H1 (cell line): ENCODE measurements around the gene OOSP3. TPM values are rescaled to one million over a fixed set of nuclear protein-coding genes. Genes with fewer than 3 reads are reported as not detected.

ENCODE experiments used
- CTCF ChIA-PET: fragments of 300-600 bp; sonication (Branson Sonifier 250); formaldehyde crosslinking; loops from one replicate; lab custom pipeline; 2021; ENCODE audit not compliant: partially characterized antibody; lab: Charles Lee
- POLR2A ChIA-PET: fragments of 300-600 bp; sonication (Branson Sonifier 250); formaldehyde crosslinking; loops from one replicate; lab custom pipeline; 2021; ENCODE audit warnings: inconsistent platforms; ENCODE audit not compliant: partially characterized antibody; lab: Charles Lee
- DNase-seq, 2 experiments: peaks; one replicate each; pipeline versions ENCODE4 v3.0.0 to v3.0.0-alpha.2; 2010 to 2022; ENCODE audit warnings: low spot score in 2 of 2, low read depth in 1 of 2, mixed read lengths in 1 of 2
- FAIRE-seq: peaks from 2 replicates; lab custom pipeline; 2011; peaks lifted over from hg19 to GRCh38; lab: Jason Lieb, UNC
- H2AFZ ChIP-seq: 2 replicates; pipeline ENCODE4 v1.8.1; 2012; ENCODE audit warnings: low read length, inconsistent platforms
- H2AK5ac ChIP-seq: 2 replicates; pipeline ENCODE4 v1.6.1; 2013; ENCODE audit warnings: low read depth, low read length
- H2BK120ac ChIP-seq: replicated peaks from 2 replicates; pipeline ENCODE3; 2013; ENCODE audit warnings: low read depth, low read length, inconsistent platforms
- H2BK12ac ChIP-seq: 2 replicates; pipeline ENCODE4 v1.6.1; 2013; ENCODE audit warnings: low read depth, low read length
- H2BK15ac ChIP-seq: 2 replicates; pipeline ENCODE4 v1.6.1; 2013; ENCODE audit warnings: low read length
- H2BK20ac ChIP-seq: 2 replicates; pipeline ENCODE4 v1.6.1; 2013; ENCODE audit warnings: low read length
- H2BK5ac ChIP-seq: 2 replicates; pipeline ENCODE4 v1.6.1; 2013; ENCODE audit warnings: low read depth, low read length
- H3K14ac ChIP-seq: 2 replicates; pipeline ENCODE4 v1.6.1; 2013; ENCODE audit warnings: inconsistent platforms; ENCODE audit not compliant: insufficient read length
- H3K18ac ChIP-seq: 2 replicates; pipeline ENCODE4 v1.6.1; 2013; ENCODE audit warnings: low read length; ENCODE audit errors: extremely low read depth
- H3K23ac ChIP-seq: 2 replicates; pipeline ENCODE4 v1.6.1; 2013; ENCODE audit warnings: inconsistent platforms; ENCODE audit not compliant: insufficient read length
- H3K23me2 ChIP-seq: 2 replicates; pipeline ENCODE4 v1.6.1; 2013; ENCODE audit warnings: low read depth, low read length
- H3K27ac ChIP-seq: 2 replicates; pipeline ENCODE4 v1.6.1; 2011; ENCODE audit warnings: low read depth, low read length, inconsistent platforms
- H3K27me3 ChIP-seq, 4 experiments: replicated peaks in 1 of 4; 1 replicate in 1 of 4; 2 replicates in 3 of 4; pipeline versions ENCODE4 v1.6.1 to v1.8.1; 2011 to 2013; ENCODE audit warnings: low read length in 3 of 4, mild to moderate bottlenecking in 3 of 4, inconsistent platforms in 2 of 4, mixed read lengths in 2 of 4, moderate library complexity in 1 of 4; ENCODE audit not compliant: control insufficient read depth in 3 of 4, insufficient read depth in 3 of 4; ENCODE audit errors: extremely low read depth in 1 of 4
- H3K36me3 ChIP-seq, 4 experiments: 2 replicates each; pipeline versions ENCODE4 v1.6.1 to v1.8.1; 2011 to 2013; ENCODE audit warnings: mild to moderate bottlenecking in 4 of 4, low read length in 3 of 4, moderate library complexity in 2 of 4, control low read depth in 1 of 4, inconsistent platforms in 1 of 4; ENCODE audit not compliant: insufficient read depth in 4 of 4, control insufficient read depth in 2 of 4
- H3K4ac ChIP-seq: replicated peaks from 2 replicates; pipeline ENCODE3; 2013; ENCODE audit warnings: low read length, low read depth, mixed read lengths, inconsistent platforms; ENCODE audit not compliant: insufficient read length
- H3K4me1 ChIP-seq, 4 experiments: replicated peaks in 1 of 4; 1 replicate in 1 of 4; 2 replicates in 3 of 4; pipeline versions ENCODE4 v1.6.1 to v1.8.1; 2011 to 2013; ENCODE audit warnings: low read length in 3 of 4, inconsistent platforms in 2 of 4, mixed read lengths in 1 of 4; ENCODE audit not compliant: insufficient read depth in 4 of 4, control insufficient read depth in 3 of 4
- H3K4me2 ChIP-seq, 2 experiments: 2 replicates each; pipeline versions ENCODE4 v1.6.1 to v1.8.1; 2011 to 2013; ENCODE audit warnings: low read depth in 2 of 2, low read length in 2 of 2, control low read depth in 1 of 2, inconsistent platforms in 1 of 2, mild to moderate bottlenecking in 1 of 2; ENCODE audit not compliant: insufficient read depth in 1 of 2
- H3K4me3 ChIP-seq, 4 experiments: fragments of 200-600, 300-600 bp in 1 of 4; sonication (generic), shearing (Covaris generic), sonication (Bioruptor Twin) in 1 of 4; 2 replicates each; pipeline versions ENCODE4 v1.5.1 to v1.8.1; 2011 to 2016; ENCODE audit warnings: low read length in 4 of 4, low read depth in 3 of 4, control low read depth in 2 of 4, inconsistent platforms in 2 of 4, mild to moderate bottlenecking in 2 of 4, mixed read lengths in 1 of 4, moderate library complexity in 1 of 4; ENCODE audit not compliant: insufficient read depth in 2 of 4; ENCODE audit errors: extremely low read depth in 1 of 4
- H3K56ac ChIP-seq: replicated peaks from 2 replicates; pipeline ENCODE3; 2013; ENCODE audit warnings: low read depth, mild to moderate bottlenecking, mixed read lengths, low read length, inconsistent platforms; ENCODE audit not compliant: insufficient read length
- H3K79me1 ChIP-seq: 2 replicates; pipeline ENCODE4 v1.6.1; 2013; ENCODE audit warnings: low read depth, low read length, control low read depth
- H3K79me2 ChIP-seq, 2 experiments: 2 replicates each; pipeline versions ENCODE4 v1.6.1 to v1.8.1; 2012 to 2013; ENCODE audit warnings: low read length in 2 of 2, mild to moderate bottlenecking in 2 of 2, inconsistent platforms in 1 of 2; ENCODE audit not compliant: insufficient read depth in 2 of 2, control insufficient read depth in 1 of 2
- H3K9ac ChIP-seq, 4 experiments: replicated peaks in 1 of 4; 1 replicate in 1 of 4; 2 replicates in 3 of 4; pipeline versions ENCODE4 v1.6.1 to v1.8.1; 2011 to 2013; ENCODE audit warnings: low read depth in 3 of 4, low read length in 3 of 4, control low read depth in 2 of 4, mild to moderate bottlenecking in 2 of 4, moderate library complexity in 2 of 4, inconsistent platforms in 1 of 4; ENCODE audit errors: extremely low read depth in 1 of 4
- H3K9me3 ChIP-seq, 2 experiments: 2 replicates each; pipeline versions ENCODE4 v1.6.1 to v1.8.1; 2012 to 2013; ENCODE audit warnings: mild to moderate bottlenecking in 2 of 2, moderate library complexity in 2 of 2, control low read depth in 1 of 2, inconsistent platforms in 1 of 2, low read depth in 1 of 2, low read length in 1 of 2, mixed read lengths in 1 of 2; ENCODE audit not compliant: insufficient read depth in 2 of 2
- H4K20me1 ChIP-seq, 2 experiments: replicated peaks in 1 of 2; 2 replicates each; pipeline versions ENCODE3 to v1.8.1; 2011 to 2013; ENCODE audit warnings: inconsistent platforms in 2 of 2, low read length in 2 of 2, mild to moderate bottlenecking in 1 of 2; ENCODE audit not compliant: insufficient read depth in 2 of 2, control insufficient read depth in 1 of 2
- H4K5ac ChIP-seq: 2 replicates; pipeline ENCODE4 v1.6.1; 2013; ENCODE audit warnings: low read length, low read depth, mixed read lengths, inconsistent platforms; ENCODE audit not compliant: insufficient read length
- H4K8ac ChIP-seq: 2 replicates; pipeline ENCODE4 v1.8.0; 2013; ENCODE audit warnings: mild to moderate bottlenecking, moderate library complexity, low read length, inconsistent platforms; ENCODE audit not compliant: insufficient read depth; ENCODE audit errors: extremely low read depth
- H4K91ac ChIP-seq: replicated peaks from 2 replicates; pipeline ENCODE3; 2013; ENCODE audit warnings: low read length, mixed read lengths, inconsistent platforms; ENCODE audit not compliant: insufficient read length
- CEBPB ChIP-seq: IDR thresholded peaks from 2 replicates; pipeline ENCODE4 v1.6.1; 2012; ENCODE audit warnings: low read depth, low read length
- EGR1 ChIP-seq: IDR thresholded peaks from 2 replicates; pipeline ENCODE4 v1.6.1; 2011; ENCODE audit warnings: low read depth, low read length, borderline replicate concordance
- HDAC6 ChIP-seq: IDR thresholded peaks from one replicate; pipeline ENCODE4 v1.7.1; 2012; ENCODE audit warnings: low read depth, mild to moderate bottlenecking, inconsistent platforms, low read length, moderate library complexity
- MAX ChIP-seq: IDR thresholded peaks from 2 replicates; pipeline ENCODE4 v1.6.1; 2012; ENCODE audit warnings: inconsistent platforms
- NRF1 ChIP-seq: IDR thresholded peaks from 2 replicates; pipeline ENCODE4 v1.6.1; 2011; ENCODE audit warnings: mild to moderate bottlenecking, low read depth, low read length, improper control_type of control experiment
- POU5F1 ChIP-seq: IDR thresholded peaks from 2 replicates; pipeline ENCODE4 v1.6.1; 2011; ENCODE audit warnings: low read depth, mild to moderate bottlenecking, low read length, moderate library complexity
- SIN3A ChIP-seq, 2 experiments: IDR thresholded peaks in 1 of 2; conservative IDR thresholded peaks in 1 of 2; 2 replicates each; pipeline ENCODE4 v1.6.1; 2011 to 2012; ENCODE audit warnings: low read length in 2 of 2, improper control_type of control experiment in 1 of 2, low read depth in 1 of 2, mild to moderate bottlenecking in 1 of 2
- SP4 ChIP-seq: IDR thresholded peaks from 2 replicates; pipeline ENCODE4 v1.6.1; 2012; ENCODE audit warnings: low read length, inconsistent platforms
- TAF1 ChIP-seq: IDR thresholded peaks from 2 replicates; pipeline ENCODE4 v1.6.1; 2011; ENCODE audit warnings: mild to moderate bottlenecking, low read depth, low read length
- TBP ChIP-seq: IDR thresholded peaks from 2 replicates; pipeline ENCODE4 v1.6.1; 2011; ENCODE audit warnings: low read depth, low read length, improper control_type of control experiment
- TEAD4 ChIP-seq: IDR thresholded peaks from 2 replicates; pipeline ENCODE4 v1.6.1; 2012; ENCODE audit warnings: low read depth, low read length, inconsistent platforms, mixed read lengths
- WGBS, 2 experiments: shearing (Covaris generic) in 1 of 2; methylation state at CpG; one replicate each; pipeline versions ENCODE4 v1.1.6 to v1.1.7; 2013 to 2015; ENCODE audit warnings: low lambda C conversion rate in 2 of 2, mixed read lengths in 2 of 2, inconsistent platforms in 1 of 2, low coverage in 1 of 2, missing lambda C conversion rate in 1 of 2; ENCODE audit not compliant: insufficient replicate concordance in 2 of 2, insufficient coverage in 1 of 2, insufficient read length in 1 of 2; ENCODE audit errors: extremely low coverage in 1 of 2, missing lambda C conversion rate in 1 of 2; 5-methylcytosine and 5-hydroxymethylcytosine counted together
- polyA plus RNA-seq, 7 experiments: library from polyadenylated mRNA; depleted of rRNA in 3 of 7; stranded (reverse) in 5 of 7; unstranded in 2 of 7; fragments of >200 nt in 5 of 7; fragments of 200-250 nt in 2 of 7; gene quantifications; 1 replicate in 5 of 7; 2 replicates in 1 of 7; 4 replicates in 1 of 7; pipeline versions ENCODE4 v1.2.1 to v1.2.3, GENCODE V29; 2011 to 2013; ENCODE audit warnings: missing spikeins in 2 of 7, mixed read lengths in 2 of 7
- total RNA-seq: library from RNA; stranded (reverse); fragmentation: NEBNext Ultra II Directional; extraction: Animal tissue kit (Norgen Biotek cat#: 25700); gene quantifications from 2 replicates; pipeline ENCODE4 v1.2.1, GENCODE V29; 2021

Gene OOSP3
- total and polyA plus RNA-seq, 2 of the 8 experiments (the other 6 are each of a cell fraction or from before 2014, with no cell fraction given), result not detected

- H4K5ac ChIP-seq, result no peak overlapping the region
- no peaks in the 10 kb centered on the region for H3K79me2 ChIP-seq
- H3K27ac ChIP-seq, result no peak overlapping the region
- no peaks in the 10 kb centered on the region for H4K20me1 ChIP-seq
- no peak overlapping the region for H2BK15ac ChIP-seq
- 90% methylated on average over 1 of the region's 1 CpG; no CpG with 5 or more reads in 1 of the 2 experiments for WGBS, 2 experiments
- no peak overlapping the region for H3K23ac ChIP-seq
- H4K91ac ChIP-seq, result no peak overlapping the region
- FAIRE-seq (no peak), DNase-seq (no peak)
- no peak overlapping the region for H3K4me2 ChIP-seq
- H3K9ac ChIP-seq, result no peak overlapping the region
- H3K14ac ChIP-seq, result no peak overlapping the region
- ChIA-PET CTCF (interaction anchor here (1.3 to 2.2 kb wide), 2 partner anchors 17 to 28 kb away, joined by 3 to 9 read pairs; no protein-coding TSS in a partner anchor), POLR2A (no interaction called here)
- H3K4me3 ChIP-seq, result no peak overlapping the region
- H3K23me2 ChIP-seq, result no peaks in the 10 kb centered on the region
- H2AK5ac ChIP-seq, result no peak overlapping the region
- no peaks in the 10 kb centered on the region for H3K9me3 ChIP-seq
- no peak overlapping the region for H3K18ac ChIP-seq
- TF ChIP-seq TAF1, result no peak
- no peak for TF ChIP-seq CEBPB
- TF ChIP-seq TEAD4, result no peak
- TF ChIP-seq NRF1, result no peak
- no peak for TF ChIP-seq EGR1
- no peak for TF ChIP-seq SIN3A (conservative IDR thresholded peaks at IDR 0.05 in 1 of 2, IDR thresholded peaks at IDR 0.05 in 1 of 2; ENCODE audit: low read depth in 1 of 2, low read length in 2 of 2)
- TF ChIP-seq TBP, result no peak
- TF ChIP-seq HDAC6, result no peak
- TF ChIP-seq MAX, result no peak
- TF ChIP-seq SP4, result no peak
- TF ChIP-seq POU5F1, result no peak
- no peak overlapping the region for H2BK5ac ChIP-seq
- H3K36me3 ChIP-seq, result no peaks in the 10 kb centered on the region
- no peak overlapping the region for H2BK12ac ChIP-seq
- H3K4me1 ChIP-seq, result no peaks in the 10 kb centered on the region
- H2BK20ac ChIP-seq, result no peak overlapping the region
- H4K8ac ChIP-seq, result no peak overlapping the region
- H2AFZ ChIP-seq, result no peak overlapping the region
- no peaks in the 10 kb centered on the region for H3K27me3 ChIP-seq
- H3K79me1 ChIP-seq, result no peaks in the 10 kb centered on the region
- no peak overlapping the region for H3K56ac ChIP-seq
- no peak overlapping the region for H2BK120ac ChIP-seq
- no peak overlapping the region for H3K4ac ChIP-seq
Measured at GRCh38 chr11:59901306-59901705, 22.7 kb downstream of the OOSP3 start.
